Immature natural killer cell (primary cell): ENCODE data around the gene MCEE. TPM values are rescaled to one million over a fixed set of nuclear protein-coding genes. Genes with fewer than 3 reads are reported as not detected.

Experiments
- DNase-seq, 3 donors: peaks; one replicate each; pipeline ENCODE4 v3.0.0; 2022; ENCODE audit warnings: mixed read lengths in 1 of 3
- H3K27ac Mint-ChIP-seq, 6 donors: one replicate each; pipeline ENCODE4 v1.8.0; 2020; ENCODE audit warnings: mixed read lengths in 6 of 6, mild to moderate bottlenecking in 5 of 6, inconsistent platforms in 4 of 6, moderate library complexity in 3 of 6
- H3K27me3 Mint-ChIP-seq, 3 donors: one replicate each; pipeline ENCODE4 v1.8.0; 2020 to 2021; ENCODE audit warnings: low read depth in 3 of 3, mild to moderate bottlenecking in 3 of 3, mixed read lengths in 3 of 3, moderate library complexity in 3 of 3, inconsistent platforms in 1 of 3
- H3K36me3 Mint-ChIP-seq, 3 donors: one replicate each; pipeline ENCODE4 v1.8.0; 2020; ENCODE audit warnings: mixed read lengths in 3 of 3, inconsistent platforms in 2 of 3, mild to moderate bottlenecking in 2 of 3
- H3K4me1 Mint-ChIP-seq, 2 donors: one replicate each; pipeline ENCODE4 v1.8.0; 2020; ENCODE audit warnings: inconsistent platforms in 2 of 2, mild to moderate bottlenecking in 2 of 2, mixed read lengths in 2 of 2, moderate library complexity in 1 of 2
- H3K4me3 Mint-ChIP-seq, 5 donors: one replicate each; pipeline ENCODE4 v1.8.0; 2020; ENCODE audit warnings: mild to moderate bottlenecking in 5 of 5, mixed read lengths in 5 of 5, inconsistent platforms in 3 of 5, moderate library complexity in 3 of 5
- H3K9me3 Mint-ChIP-seq, 6 donors: one replicate each; pipeline ENCODE4 v1.8.0; 2020; ENCODE audit warnings: mild to moderate bottlenecking in 6 of 6, mixed read lengths in 6 of 6, inconsistent platforms in 4 of 6, moderate library complexity in 3 of 6
- polyA plus RNA-seq, 3 donors: library from polyadenylated mRNA; unstranded; fragments of 300-500 nt; fragmentation: Illumina TruSeq; gene quantifications; one replicate each; pipeline ENCODE4 v1.2.3, GENCODE V29; 2021

The MCEE gene
- polyA plus RNA-seq, 3 donors from 2014 or later, result 13.7 to 23.6 (median 16.3) TPM

DNA sequence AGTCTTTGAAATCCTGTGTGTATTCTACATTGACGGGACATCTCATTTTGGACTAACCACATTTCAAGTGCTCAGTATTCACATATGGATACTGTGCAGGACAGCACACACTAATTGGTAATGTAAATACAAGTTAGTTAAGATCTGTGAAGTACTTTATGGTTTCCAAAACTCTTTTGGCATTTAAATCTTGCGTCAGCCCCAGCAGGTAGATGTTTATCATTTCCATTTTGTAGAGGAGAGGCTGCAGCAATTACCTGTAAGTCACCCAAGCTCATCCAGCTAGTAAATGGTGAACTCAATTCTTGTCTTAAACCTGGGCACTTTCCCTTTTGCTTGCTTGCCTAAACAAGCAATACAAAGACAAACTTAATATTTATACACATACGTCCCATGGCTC lies 63.2 kb downstream of the MCEE start:
- peaks cover 0 to 1% (median 0%) of the 10 kb centered on the region in 6 donors for H3K9me3 Mint-ChIP-seq
- H3K4me1 Mint-ChIP-seq, result peaks cover 40 to 50% of the 10 kb centered on the region in 2 donors
- H3K4me3 Mint-ChIP-seq, result peak overlapping the region; percentile 33 to 55 (median 47)
- peak overlapping the region; percentile 25 to 100 (median 86) for H3K27ac Mint-ChIP-seq
- DNase-seq, result no peak
- no peaks in the 10 kb centered on the region for H3K36me3 Mint-ChIP-seq
- H3K27me3 Mint-ChIP-seq, result peaks cover 6 to 9% (median 9%) of the 10 kb centered on the region in 3 donors

DNA sequence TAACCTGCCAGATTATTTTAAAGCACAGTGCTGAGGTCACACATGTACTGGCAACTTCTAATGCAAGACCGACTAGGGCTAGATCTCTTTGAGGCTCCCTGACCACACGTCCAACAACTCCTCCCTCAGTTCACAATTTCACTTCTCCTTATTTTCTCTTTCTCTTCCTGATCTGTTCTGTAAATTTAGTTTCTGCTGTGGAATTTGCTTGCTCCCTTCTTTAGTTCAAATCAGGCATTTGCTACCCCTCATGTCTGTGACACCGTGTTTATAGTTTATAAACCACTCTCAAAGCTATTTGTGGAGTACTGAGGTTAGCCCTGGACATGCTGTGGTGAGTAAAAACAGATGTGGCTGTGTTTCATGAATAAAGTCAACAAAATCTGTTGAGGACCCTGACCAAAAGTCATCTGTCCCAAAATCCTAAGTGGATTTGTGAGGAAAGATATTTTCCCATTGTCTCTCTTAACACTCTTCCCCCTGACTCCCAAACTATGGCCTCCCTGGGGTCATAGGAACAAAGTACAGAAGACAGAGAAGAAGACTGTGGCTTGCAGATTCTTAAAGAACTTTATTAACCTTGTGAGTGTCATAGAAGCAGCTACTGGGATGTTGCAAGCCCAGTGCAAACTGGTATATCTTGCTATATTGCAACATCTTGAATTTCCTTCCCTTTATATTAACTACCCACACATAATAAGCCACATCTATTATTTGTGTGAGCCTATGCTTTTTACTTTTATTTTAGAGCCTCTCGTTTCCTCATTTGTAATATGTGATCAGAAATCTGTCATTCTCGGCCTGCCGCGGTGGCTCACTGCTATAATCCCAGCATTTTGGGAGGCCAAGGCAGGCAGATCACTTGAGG lies 65.0 kb downstream of the MCEE start:
- Mint-ChIP-seq H3K4me3 (peak overlapping the region in 2 of 5 donors; percentile 10 to 45), H3K27ac (peak overlapping the region in 3 of 6 donors; percentile 21 to 43 (median 23)), H3K9me3 (no peaks in the 10 kb centered on the region), H3K4me1 (peaks cover 21 to 31% of the 10 kb centered on the region in 2 donors), H3K36me3 (no peaks in the 10 kb centered on the region), H3K27me3 (peaks cover 6 to 12% (median 10%) of the 10 kb centered on the region in 3 donors)
- no peak for DNase-seq

DNA sequence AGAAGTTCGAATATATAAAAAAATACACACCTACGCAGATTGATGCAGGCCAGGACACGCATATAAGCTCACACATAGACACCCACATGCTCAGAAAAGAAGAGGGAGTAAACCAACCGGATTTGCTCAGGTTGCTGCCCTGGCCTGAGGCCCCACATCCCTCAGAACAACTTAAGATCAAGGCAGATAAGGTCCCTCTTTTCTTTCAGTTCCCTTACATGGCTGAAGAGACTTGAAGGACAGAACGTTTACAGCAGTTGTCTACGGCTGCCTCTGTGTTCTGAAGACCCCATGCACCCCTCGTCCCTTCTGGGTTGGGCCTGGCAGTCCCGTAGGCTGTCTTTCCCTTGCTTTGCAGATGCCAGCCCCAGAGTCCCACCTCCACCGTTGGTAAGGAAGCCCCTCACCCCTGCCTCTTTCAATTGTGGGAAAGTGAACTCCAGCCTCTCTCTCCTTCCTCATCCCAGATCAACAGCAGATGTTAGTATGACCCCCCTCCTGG lies 65.9 kb downstream of the MCEE start:
- no peaks in the 10 kb centered on the region for H3K36me3 Mint-ChIP-seq
- H3K4me1 Mint-ChIP-seq, result peaks cover 13 to 23% of the 10 kb centered on the region in 2 donors
- H3K27ac Mint-ChIP-seq, result no peak overlapping the region
- H3K4me3 Mint-ChIP-seq, result peak overlapping the region in 1 of 5 donors; percentile 10
- no peaks in the 10 kb centered on the region for H3K9me3 Mint-ChIP-seq
- no peak for DNase-seq
- peaks cover 6 to 14% (median 13%) of the 10 kb centered on the region in 3 donors for H3K27me3 Mint-ChIP-seq

DNA sequence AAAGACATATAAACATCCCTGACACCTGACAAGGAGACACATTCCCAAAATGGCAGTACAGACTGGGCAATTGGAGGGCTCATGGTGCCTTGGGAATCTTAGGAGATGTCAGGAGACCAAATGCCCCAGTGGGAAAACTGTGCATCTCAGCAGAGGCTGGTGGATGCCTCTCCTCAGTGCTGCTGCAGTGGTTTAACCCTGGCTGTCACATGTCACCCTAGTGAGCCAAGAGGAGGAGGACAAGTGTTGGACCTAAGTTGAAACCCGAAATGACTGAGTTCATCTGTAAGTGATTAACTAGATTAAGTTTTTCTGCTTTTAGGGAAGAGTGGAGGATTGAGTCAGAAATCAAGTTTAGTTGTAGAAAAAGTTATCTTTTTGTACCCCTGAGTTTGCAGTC lies 66.8 kb downstream of the MCEE start:
- no peaks in the 10 kb centered on the region for H3K36me3 Mint-ChIP-seq
- H3K9me3 Mint-ChIP-seq, result no peaks in the 10 kb centered on the region
- H3K27ac Mint-ChIP-seq, result no peak overlapping the region
- DNase-seq, result no peak
- peaks cover 2 to 13% (median 8%) of the 10 kb centered on the region in 3 donors for H3K27me3 Mint-ChIP-seq
- H3K4me3 Mint-ChIP-seq, result no peak overlapping the region
- peaks cover 9 to 14% of the 10 kb centered on the region in 2 donors for H3K4me1 Mint-ChIP-seq

DNA sequence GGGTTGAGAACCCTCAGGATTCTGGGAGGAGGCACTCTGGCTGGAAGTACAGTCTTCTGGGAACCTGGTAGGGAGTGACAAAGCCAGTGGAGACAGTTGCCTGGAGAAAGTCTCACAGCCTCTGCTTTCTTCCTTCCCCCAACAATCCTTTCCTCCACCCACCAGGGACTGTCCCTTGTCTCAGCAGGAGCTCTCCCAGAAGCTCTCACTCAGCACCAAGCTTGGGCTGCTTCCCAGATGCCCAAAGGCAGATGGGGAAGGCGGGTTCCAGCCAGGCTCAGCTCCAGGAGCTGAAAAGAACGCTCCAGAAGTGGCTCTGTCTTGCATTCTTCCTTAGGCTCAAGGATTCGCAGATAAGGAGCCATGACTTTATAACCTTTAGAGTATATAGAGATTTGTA lies 69.2 kb downstream of the MCEE start:
- Mint-ChIP-seq H3K36me3 (no peaks in the 10 kb centered on the region), H3K27ac (no peak overlapping the region)

DNA sequence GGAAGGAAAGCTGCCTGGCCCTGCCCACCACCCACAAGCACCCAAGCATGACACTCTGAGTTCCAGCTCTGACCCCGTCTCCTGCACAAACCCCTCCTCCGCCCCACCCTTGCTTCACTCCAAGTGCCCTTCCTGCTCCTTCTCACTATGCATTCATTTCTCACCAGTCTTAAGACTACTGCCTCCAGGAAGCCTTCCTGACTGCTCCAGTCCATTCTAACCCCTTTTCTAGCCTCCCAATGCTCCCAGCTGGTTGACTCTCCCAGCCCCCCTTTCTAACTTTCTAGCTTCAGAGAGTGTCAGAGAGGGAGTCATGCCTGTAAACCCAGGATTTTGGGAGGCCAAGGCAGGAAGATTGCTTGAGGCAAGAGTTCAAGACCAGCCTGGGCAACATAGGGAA lies 69.8 kb downstream of the MCEE start:
- H3K4me3 Mint-ChIP-seq, result no peak overlapping the region
- H3K27me3 Mint-ChIP-seq, result peaks cover 0 to 10% (median 4%) of the 10 kb centered on the region in 3 donors
- no peaks in the 10 kb centered on the region for H3K9me3 Mint-ChIP-seq
- H3K4me1 Mint-ChIP-seq, result no peaks in the 10 kb centered on the region
- DNase-seq, result no peak
- H3K36me3 Mint-ChIP-seq, result no peaks in the 10 kb centered on the region
- no peak overlapping the region for H3K27ac Mint-ChIP-seq

More for the DNA sequence above, 69.2 kb downstream of the MCEE start:
- no peak overlapping the region for H3K4me3 Mint-ChIP-seq
- no peaks in the 10 kb centered on the region for H3K9me3 Mint-ChIP-seq
- no peaks in the 10 kb centered on the region for H3K4me1 Mint-ChIP-seq
- no peak for DNase-seq
- peaks cover 0 to 10% (median 4%) of the 10 kb centered on the region in 3 donors for H3K27me3 Mint-ChIP-seq

Other genes starting within 250 kb of the MCEE start
- not detected for gene VAX2, start 229.7 kb downstream of the MCEE start, polyA plus RNA-seq
- gene ATP6V1B1, start 194.3 kb downstream of the MCEE start, polyA plus RNA-seq, result not detected
- gene ANKRD53, start 151.6 kb downstream of the MCEE start, polyA plus RNA-seq, result under 1 TPM; 0.18 to 0.51 (median 0.30) TPM
- 10 to 100 TPM; 25.8 to 44.7 (median 41.9) TPM for gene TEX261, start 135.4 kb downstream of the MCEE start, polyA plus RNA-seq
- gene NAGK, start 61.6 kb downstream of the MCEE start, polyA plus RNA-seq, result 10 to 100 TPM; 68.5 to 85.7 (median 79.4) TPM
- 10 to 100 TPM in 2 of 3 donors, 1 to 10 TPM in 1; 7.7 to 22.6 (median 13.4) TPM for gene MPHOSPH10, start 405 bp upstream of the MCEE start, polyA plus RNA-seq
- 1 to 10 TPM; 1.3 to 2.5 (median 1.6) TPM for gene PAIP2B, start 96.9 kb upstream of the MCEE start, polyA plus RNA-seq
- gene ZNF638, start 201.6 kb upstream of the MCEE start, polyA plus RNA-seq, result 10 to 100 TPM in 2 of 3 donors, 1 to 10 TPM in 1; 9.4 to 37.7 (median 21.8) TPM